Liver (tissue), 3 donors: Measurements from ENCODE around the gene LIG1.

Source experiments
- ATF3 ChIP-seq: IDR thresholded peaks from 2 replicates; pipeline ENCODE4 v1.6.1; 2016; ENCODE audit warnings: antibody characterized with exemption
- CTCF ChIP-seq: fragments of 150-350 bp; IDR thresholded peaks from 2 replicates; pipeline ENCODE4 v1.5.1; 2017; ENCODE audit warnings: improper control_type of control experiment, low read depth, low read length; ENCODE audit not compliant: missing input control
- FOXA1 ChIP-seq: IDR thresholded peaks from 2 replicates; pipeline ENCODE4 v1.6.1; 2016; ENCODE audit warnings: antibody characterized with exemption
- SP1 ChIP-seq: IDR thresholded peaks from 2 replicates; pipeline ENCODE4 v1.6.1; 2018; ENCODE audit warnings: antibody characterized with exemption, mild to moderate bottlenecking
- TAF1 ChIP-seq: conservative IDR thresholded peaks from 2 replicates; pipeline ENCODE4 v1.6.1; 2016; ENCODE audit warnings: antibody characterized with exemption, mild to moderate bottlenecking
- YY1 ChIP-seq: IDR thresholded peaks from 2 replicates; pipeline ENCODE4 v1.6.1; 2016; ENCODE audit warnings: antibody characterized with exemption, mild to moderate bottlenecking
- ZBTB33 ChIP-seq: IDR thresholded peaks from 2 replicates; pipeline ENCODE4 v1.6.1; 2016; ENCODE audit warnings: antibody characterized with exemption
- TF ChIP-seq, protein P1 (sequence below): IDR thresholded peaks from 2 replicates; pipeline ENCODE4 v1.6.1; 2016; ENCODE audit warnings: antibody characterized with exemption, mild to moderate bottlenecking
- donor health status: healthy.
- donor health status: healthy.

GRCh38 chr19:48123907-48124651, 46.1 kb downstream of the LIG1 start:
- TF ChIP-seq CTCF = no peak
- TF ChIP-seq SP1 = no peak
- no peak for TF ChIP-seq ZBTB33
- no peak for TF ChIP-seq YY1
- no peak for TF ChIP-seq TAF1
- TF ChIP-seq, protein P1, sequence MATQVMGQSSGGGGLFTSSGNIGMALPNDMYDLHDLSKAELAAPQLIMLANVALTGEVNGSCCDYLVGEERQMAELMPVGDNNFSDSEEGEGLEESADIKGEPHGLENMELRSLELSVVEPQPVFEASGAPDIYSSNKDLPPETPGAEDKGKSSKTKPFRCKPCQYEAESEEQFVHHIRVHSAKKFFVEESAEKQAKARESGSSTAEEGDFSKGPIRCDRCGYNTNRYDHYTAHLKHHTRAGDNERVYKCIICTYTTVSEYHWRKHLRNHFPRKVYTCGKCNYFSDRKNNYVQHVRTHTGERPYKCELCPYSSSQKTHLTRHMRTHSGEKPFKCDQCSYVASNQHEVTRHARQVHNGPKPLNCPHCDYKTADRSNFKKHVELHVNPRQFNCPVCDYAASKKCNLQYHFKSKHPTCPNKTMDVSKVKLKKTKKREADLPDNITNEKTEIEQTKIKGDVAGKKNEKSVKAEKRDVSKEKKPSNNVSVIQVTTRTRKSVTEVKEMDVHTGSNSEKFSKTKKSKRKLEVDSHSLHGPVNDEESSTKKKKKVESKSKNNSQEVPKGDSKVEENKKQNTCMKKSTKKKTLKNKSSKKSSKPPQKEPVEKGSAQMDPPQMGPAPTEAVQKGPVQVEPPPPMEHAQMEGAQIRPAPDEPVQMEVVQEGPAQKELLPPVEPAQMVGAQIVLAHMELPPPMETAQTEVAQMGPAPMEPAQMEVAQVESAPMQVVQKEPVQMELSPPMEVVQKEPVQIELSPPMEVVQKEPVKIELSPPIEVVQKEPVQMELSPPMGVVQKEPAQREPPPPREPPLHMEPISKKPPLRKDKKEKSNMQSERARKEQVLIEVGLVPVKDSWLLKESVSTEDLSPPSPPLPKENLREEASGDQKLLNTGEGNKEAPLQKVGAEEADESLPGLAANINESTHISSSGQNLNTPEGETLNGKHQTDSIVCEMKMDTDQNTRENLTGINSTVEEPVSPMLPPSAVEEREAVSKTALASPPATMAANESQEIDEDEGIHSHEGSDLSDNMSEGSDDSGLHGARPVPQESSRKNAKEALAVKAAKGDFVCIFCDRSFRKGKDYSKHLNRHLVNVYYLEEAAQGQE = no peak
- TF ChIP-seq ATF3 = no peak
- TF ChIP-seq FOXA1 = no peak
